Ramos (cell line): ENCODE data around the gene POT1.

Source experiments
- in situ Hi-C: fragments of 300-500 bp; cut with MboI; formaldehyde crosslinking; loops from one replicate; pipeline ENCODE4 v1.14.3; 2022; ENCODE audit warnings: low sequenced_read_pairs; ENCODE audit not compliant: unreplicated experiment

The POT1 gene

DNA sequence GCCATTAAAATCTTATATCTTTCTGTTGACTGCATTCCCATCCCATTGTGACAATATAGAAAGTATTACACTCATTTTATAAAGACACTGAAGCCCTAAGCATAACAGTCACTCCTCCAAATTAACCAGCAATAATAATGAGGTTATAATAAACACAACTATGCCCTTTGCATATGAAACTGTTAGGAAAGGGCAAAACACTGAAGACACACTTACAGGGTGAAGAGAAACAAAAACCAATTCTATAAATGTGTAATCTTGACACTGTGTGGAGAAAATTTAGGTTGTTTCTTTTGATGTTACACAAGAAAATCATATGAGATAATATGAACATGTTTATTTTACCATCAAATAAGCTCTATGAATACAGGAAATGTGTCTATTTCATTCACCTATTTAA is 150.0 kb downstream of the POT1 start:
- in situ Hi-C loops = no loop called here

DNA sequence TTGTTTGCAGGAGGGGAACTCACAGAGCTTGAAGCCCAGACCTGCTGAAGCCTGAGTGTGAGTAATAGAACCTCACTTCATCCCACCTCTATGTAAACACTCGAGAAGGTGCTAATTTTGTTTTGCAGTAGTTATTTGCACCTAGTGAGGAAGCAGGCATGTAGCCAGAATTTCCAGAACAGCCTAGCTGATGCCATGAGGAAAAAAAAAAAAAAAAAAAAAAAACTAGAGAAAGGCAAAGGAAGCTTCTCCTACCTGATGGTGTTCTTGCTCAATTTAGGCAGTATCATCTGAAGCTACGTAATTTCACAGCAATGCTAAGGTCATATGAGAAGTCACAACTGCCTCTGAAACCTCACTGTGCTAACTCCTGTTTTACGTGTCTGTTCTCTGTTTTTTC is 150.4 kb downstream of the POT1 start:
- in situ Hi-C loops = no loop called here

DNA sequence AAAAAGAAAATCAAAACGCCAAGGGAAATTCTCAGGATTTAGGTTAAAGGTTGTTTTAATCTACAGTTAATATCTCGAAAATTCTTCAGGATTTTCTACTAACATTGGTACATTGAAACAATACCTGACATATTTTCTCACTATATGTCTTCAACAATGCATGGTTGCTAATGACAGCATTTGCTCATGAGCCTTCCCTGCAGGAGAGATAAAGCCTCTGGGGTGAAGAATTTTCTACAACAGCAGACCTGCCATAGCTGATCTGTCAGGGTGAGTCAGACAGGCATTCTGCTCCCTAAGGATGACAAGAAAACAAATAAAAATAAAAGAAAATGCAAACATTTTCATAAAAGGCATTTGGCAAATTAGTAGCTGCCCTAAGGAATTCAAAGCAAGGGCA is 152.4 kb downstream of the POT1 start:
- in situ Hi-C loops = no loop called here

GRCh38 chr7:124776153-124776552 is 153.5 kb downstream of the POT1 start:
- in situ Hi-C loops = no loop called here

DNA sequence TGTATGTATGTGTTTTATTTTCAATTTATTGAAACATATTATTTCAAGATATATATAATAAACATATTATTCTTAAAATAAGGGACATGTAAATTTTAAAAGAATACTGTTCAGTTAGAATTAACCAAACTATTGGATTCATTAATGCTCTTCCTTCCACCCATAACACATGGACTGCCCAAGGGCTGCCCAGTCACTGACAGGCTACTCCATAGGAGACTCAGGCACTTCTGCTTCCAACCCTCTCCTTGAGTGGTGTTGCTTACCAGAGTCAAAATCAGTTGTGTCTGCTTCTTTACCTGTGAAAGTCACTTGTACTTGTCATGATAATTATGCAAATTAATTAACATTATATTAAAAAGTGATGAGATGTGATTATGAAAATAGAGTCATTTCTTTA is 154.2 kb downstream of the POT1 start:
- in situ Hi-C loops = no loop called here

DNA sequence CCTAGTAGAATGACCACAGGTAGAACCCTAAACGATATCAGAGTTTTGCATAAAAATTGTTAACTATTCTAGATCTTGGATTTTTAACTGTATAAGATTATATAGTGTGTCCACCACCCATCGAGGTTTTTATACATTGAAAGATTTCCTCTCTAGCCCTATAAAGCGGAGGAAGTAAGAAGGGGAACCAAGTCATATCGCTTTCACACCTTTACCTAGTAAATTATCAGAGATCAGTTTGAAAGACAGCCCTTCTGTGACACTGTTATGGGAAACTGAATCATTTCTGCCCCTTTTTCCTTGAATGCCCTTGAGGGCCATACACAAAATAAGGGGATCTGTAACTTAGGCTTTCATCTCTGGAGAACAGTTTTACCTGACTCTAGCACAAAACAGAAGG is 155.7 kb downstream of the POT1 start:
- in situ Hi-C loops = no loop called here

GRCh38 chr7:124773339-124773738 is 156.3 kb downstream of the POT1 start:
- in situ Hi-C loops = no loop called here
